HepG2 (cell line): ENCODE data around the gene MS4A10. TPM values are rescaled to one million over a fixed set of nuclear protein-coding genes. Genes with fewer than 3 reads are reported as not detected.

ENCODE experiments used
- ETV5 ChIP-seq: IDR thresholded peaks from 2 replicates; pipeline ENCODE4 v1.6.1; 2018; ENCODE audit warnings: missing biosample characterization, missing genetic modification reagents, inconsistent platforms, borderline replicate concordance
- JUND ChIP-seq: sonication (generic); formaldehyde crosslinking; IDR thresholded peaks from 2 replicates; pipeline ENCODE4 v1.8.0; 2022; ENCODE audit warnings: mild to moderate bottlenecking, missing genetic modification reagents
- KDM1A ChIP-seq: IDR thresholded peaks from 2 replicates; pipeline ENCODE4 v1.6.1; 2016; ENCODE audit warnings: missing compliant biosample characterization
- KLF16 ChIP-seq, 2 experiments: sonication (generic) in 1 of 2; formaldehyde crosslinking in 1 of 2; IDR thresholded peaks; 2 replicates each; pipeline versions ENCODE4 v1.6.1 to v1.8.0; 2016 to 2023; ENCODE audit warnings: missing genetic modification reagents in 2 of 2, missing compliant biosample characterization in 1 of 2
- SALL1 ChIP-seq: sonication (generic); formaldehyde crosslinking; IDR thresholded peaks from 2 replicates; pipeline ENCODE4 v1.8.0; 2022; ENCODE audit warnings: mild to moderate bottlenecking, missing genetic modification reagents
- SIX4 ChIP-seq: sonication (generic); formaldehyde crosslinking; IDR thresholded peaks from 2 replicates; pipeline ENCODE4 v1.4.0; 2020; ENCODE audit warnings: missing genetic modification reagents
- ZNF230 ChIP-seq: sonication (generic); formaldehyde crosslinking; IDR thresholded peaks from 2 replicates; pipeline ENCODE4 v1.4.0; 2020; ENCODE audit warnings: mild to moderate bottlenecking, missing genetic modification reagents
- ZNF263 ChIP-seq: sonication (generic); formaldehyde crosslinking; IDR thresholded peaks from 2 replicates; pipeline ENCODE4 v1.4.0; 2020; ENCODE audit warnings: missing genetic modification reagents
- ZNF530 ChIP-seq: sonication (generic); formaldehyde crosslinking; IDR thresholded peaks from 2 replicates; pipeline ENCODE4 v1.5.0; 2020; ENCODE audit warnings: low read depth, mild to moderate bottlenecking, missing genetic modification reagents
- ZNF792 ChIP-seq: IDR thresholded peaks from 2 replicates; pipeline ENCODE4 v1.6.1; 2016
- polyA plus RNA-seq, 8 experiments: library from polyadenylated mRNA; depleted of rRNA in 3 of 8; stranded (reverse) in 7 of 8; unstranded in 1 of 8; fragments of >200 nt; fragmentation: Illumina TruSeq in 4 of 8; extraction: Trizol in 4 of 8; gene quantifications; 2 replicates each; pipeline versions ENCODE4 v1.2.1 to v1.2.3, GENCODE V29; 2011 to 2016; ENCODE audit warnings: low read depth in 4 of 8, missing spikeins in 1 of 8, mixed read lengths in 1 of 8; ENCODE audit not compliant: insufficient read depth in 1 of 8
- total RNA-seq, 5 experiments: library from RNA; depleted of rRNA; stranded (reverse); fragments of >200 nt; fragmentation: Illumina TruSeq; extraction: Trizol; gene quantifications; 2 replicates each; pipeline ENCODE4 v1.2.3, GENCODE V29; 2016; ENCODE audit warnings: low read depth in 1 of 5
- TF ChIP-seq, protein P1 (sequence below): sonication (generic); formaldehyde crosslinking; conservative IDR thresholded peaks from 2 replicates; pipeline ENCODE4 v1.4.0; 2020; ENCODE audit warnings: mild to moderate bottlenecking, missing genetic modification reagents, moderate library complexity
- TF ChIP-seq, protein P2 (sequence below), 2 experiments: IDR thresholded peaks; 2 replicates each; pipeline ENCODE4 v1.6.1; 2011 to 2012; ENCODE audit warnings: low read length in 2 of 2, borderline replicate concordance in 1 of 2, low read depth in 1 of 2, mild to moderate bottlenecking in 1 of 2, moderate library complexity in 1 of 2

Gene MS4A10
- total and polyA plus RNA-seq, 2 of the 13 experiments (the other 11 are each of a cell fraction or from before 2014, with no cell fraction given), result not detected

DNA sequence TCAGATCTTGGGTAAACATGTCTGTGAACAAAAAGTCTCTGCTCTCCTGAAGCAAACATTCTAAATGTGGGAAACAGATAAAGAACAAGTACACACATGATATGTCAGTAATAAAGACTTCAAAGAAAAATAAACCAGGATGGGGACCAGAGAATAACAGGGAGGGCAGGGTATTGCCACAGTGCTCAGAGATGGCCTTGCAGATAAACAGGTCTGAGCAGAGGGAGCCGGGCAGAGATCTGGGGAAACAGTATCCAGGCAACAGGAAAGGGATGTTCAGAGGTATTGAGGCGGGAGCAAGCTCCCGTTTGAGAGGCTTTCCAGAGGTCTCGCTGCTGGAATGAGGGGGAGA is 59.7 kb downstream of the MS4A10 start (continued):
- TF ChIP-seq, protein P1, sequence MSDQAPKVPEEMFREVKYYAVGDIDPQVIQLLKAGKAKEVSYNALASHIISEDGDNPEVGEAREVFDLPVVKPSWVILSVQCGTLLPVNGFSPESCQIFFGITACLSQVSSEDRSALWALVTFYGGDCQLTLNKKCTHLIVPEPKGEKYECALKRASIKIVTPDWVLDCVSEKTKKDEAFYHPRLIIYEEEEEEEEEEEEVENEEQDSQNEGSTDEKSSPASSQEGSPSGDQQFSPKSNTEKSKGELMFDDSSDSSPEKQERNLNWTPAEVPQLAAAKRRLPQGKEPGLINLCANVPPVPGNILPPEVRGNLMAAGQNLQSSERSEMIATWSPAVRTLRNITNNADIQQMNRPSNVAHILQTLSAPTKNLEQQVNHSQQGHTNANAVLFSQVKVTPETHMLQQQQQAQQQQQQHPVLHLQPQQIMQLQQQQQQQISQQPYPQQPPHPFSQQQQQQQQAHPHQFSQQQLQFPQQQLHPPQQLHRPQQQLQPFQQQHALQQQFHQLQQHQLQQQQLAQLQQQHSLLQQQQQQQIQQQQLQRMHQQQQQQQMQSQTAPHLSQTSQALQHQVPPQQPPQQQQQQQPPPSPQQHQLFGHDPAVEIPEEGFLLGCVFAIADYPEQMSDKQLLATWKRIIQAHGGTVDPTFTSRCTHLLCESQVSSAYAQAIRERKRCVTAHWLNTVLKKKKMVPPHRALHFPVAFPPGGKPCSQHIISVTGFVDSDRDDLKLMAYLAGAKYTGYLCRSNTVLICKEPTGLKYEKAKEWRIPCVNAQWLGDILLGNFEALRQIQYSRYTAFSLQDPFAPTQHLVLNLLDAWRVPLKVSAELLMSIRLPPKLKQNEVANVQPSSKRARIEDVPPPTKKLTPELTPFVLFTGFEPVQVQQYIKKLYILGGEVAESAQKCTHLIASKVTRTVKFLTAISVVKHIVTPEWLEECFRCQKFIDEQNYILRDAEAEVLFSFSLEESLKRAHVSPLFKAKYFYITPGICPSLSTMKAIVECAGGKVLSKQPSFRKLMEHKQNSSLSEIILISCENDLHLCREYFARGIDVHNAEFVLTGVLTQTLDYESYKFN, result peak; percentile 87
- TF ChIP-seq ZNF792 (CRISPR knock-in tag) (peak; percentile 72), ETV5 (peak; percentile 19; the same call in 1 of the 2 replicates), SIX4 (peak; percentile 78; the same call in 1 of the 2 replicates), ZNF263 (CRISPR knock-in tag) (no peak), ZNF230 (CRISPR knock-in tag) (no peak), KDM1A (no peak), KLF16 (CRISPR knock-in tag; IDR thresholded peaks at IDR 0.05) (peak in 1 of 2 experiments; percentile 48; a peak in 1 of 4 replicates), JUND (CRISPR knock-in tag) (no peak), SALL1 (CRISPR knock-in tag) (peak; percentile 79), ZNF530 (CRISPR knock-in tag) (no peak)
- TF ChIP-seq, protein P2, sequence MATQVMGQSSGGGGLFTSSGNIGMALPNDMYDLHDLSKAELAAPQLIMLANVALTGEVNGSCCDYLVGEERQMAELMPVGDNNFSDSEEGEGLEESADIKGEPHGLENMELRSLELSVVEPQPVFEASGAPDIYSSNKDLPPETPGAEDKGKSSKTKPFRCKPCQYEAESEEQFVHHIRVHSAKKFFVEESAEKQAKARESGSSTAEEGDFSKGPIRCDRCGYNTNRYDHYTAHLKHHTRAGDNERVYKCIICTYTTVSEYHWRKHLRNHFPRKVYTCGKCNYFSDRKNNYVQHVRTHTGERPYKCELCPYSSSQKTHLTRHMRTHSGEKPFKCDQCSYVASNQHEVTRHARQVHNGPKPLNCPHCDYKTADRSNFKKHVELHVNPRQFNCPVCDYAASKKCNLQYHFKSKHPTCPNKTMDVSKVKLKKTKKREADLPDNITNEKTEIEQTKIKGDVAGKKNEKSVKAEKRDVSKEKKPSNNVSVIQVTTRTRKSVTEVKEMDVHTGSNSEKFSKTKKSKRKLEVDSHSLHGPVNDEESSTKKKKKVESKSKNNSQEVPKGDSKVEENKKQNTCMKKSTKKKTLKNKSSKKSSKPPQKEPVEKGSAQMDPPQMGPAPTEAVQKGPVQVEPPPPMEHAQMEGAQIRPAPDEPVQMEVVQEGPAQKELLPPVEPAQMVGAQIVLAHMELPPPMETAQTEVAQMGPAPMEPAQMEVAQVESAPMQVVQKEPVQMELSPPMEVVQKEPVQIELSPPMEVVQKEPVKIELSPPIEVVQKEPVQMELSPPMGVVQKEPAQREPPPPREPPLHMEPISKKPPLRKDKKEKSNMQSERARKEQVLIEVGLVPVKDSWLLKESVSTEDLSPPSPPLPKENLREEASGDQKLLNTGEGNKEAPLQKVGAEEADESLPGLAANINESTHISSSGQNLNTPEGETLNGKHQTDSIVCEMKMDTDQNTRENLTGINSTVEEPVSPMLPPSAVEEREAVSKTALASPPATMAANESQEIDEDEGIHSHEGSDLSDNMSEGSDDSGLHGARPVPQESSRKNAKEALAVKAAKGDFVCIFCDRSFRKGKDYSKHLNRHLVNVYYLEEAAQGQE (IDR thresholded peaks at IDR 0.05; ENCODE audit: borderline replicate concordance in 1 of 2, low read depth in 1 of 2, low read length in 2 of 2), result no peak
